K562 (cell line): ENCODE measurements around the gene PPP1R10. TPM values are rescaled to one million over a fixed set of nuclear protein-coding genes. Genes with fewer than 3 reads are reported as not detected.

Source experiments
- ATAC-seq: fragments of 200-7000 bp; cut with Tn5 transposase; 3 replicates; pipeline ENCODE4 v1.9.1; 2020; ENCODE audit warnings: moderate library complexity
- BruUV-seq: library from RNA; stranded (reverse); fragments of 400-500 nt; replicated peaks from 2 replicates; lab custom pipeline; 2021; lab: Mats Ljungman, UMichigan
- CTCF ChIA-PET: fragments of 300-600 bp; formaldehyde crosslinking; extraction: SDS; loops from one replicate; lab custom pipeline; 2021; ENCODE audit warnings: low intra/inter-chr PET ratio; lab: Yijun Ruan, JAX
- POLR2A ChIA-PET: fragments of 300-600, 350-650 bp; sonication (Branson Sonifier 250); formaldehyde crosslinking; extraction: SDS; loops from one replicate; lab custom pipeline; 2021; ENCODE audit warnings: antibody characterized with exemption, inconsistent platforms; lab: Yijun Ruan, JAX
- DNase-seq, 4 experiments: peaks; one replicate each; pipeline versions ENCODE4 v3.0.0 to v3.0.0-alpha.2; 2011 to 2018; ENCODE audit warnings: low spot score in 3 of 4, mixed read lengths in 3 of 4; ENCODE audit errors: extremely low read depth in 1 of 4
- FAIRE-seq: peaks from 2 replicates; lab custom pipeline; 2011; peaks lifted over from hg19 to GRCh38; lab: Jason Lieb, UNC
- H2AFZ ChIP-seq: 2 replicates; pipeline ENCODE4 v1.6.0; 2011; ENCODE audit warnings: low read depth, low read length, control low read depth, inconsistent platforms
- H3K27ac ChIP-seq: fragments of 200-600 bp; 3 replicates; pipeline ENCODE4 v1.8.0; 2011; ENCODE audit warnings: low read depth, mild to moderate bottlenecking, control low read depth, inconsistent platforms, low read length, moderate library complexity, mixed read lengths; ENCODE audit errors: extremely low read depth
- H3K27me3 ChIP-seq, 2 experiments: fragments of 300-600 bp in 1 of 2; 2 replicates in 1 of 2; 3 replicates in 1 of 2; pipeline versions ENCODE4 v1.6.0 to v1.8.0; 2011; ENCODE audit warnings: inconsistent platforms in 2 of 2, low read length in 2 of 2, mild to moderate bottlenecking in 1 of 2, mixed read lengths in 1 of 2, moderate library complexity in 1 of 2; ENCODE audit not compliant: control insufficient read depth in 2 of 2, insufficient read depth in 2 of 2
- H3K36me3 ChIP-seq: fragments of 300-600 bp; 3 replicates; pipeline ENCODE4 v1.8.0; 2011; ENCODE audit warnings: mild to moderate bottlenecking, low read length, inconsistent platforms; ENCODE audit not compliant: control insufficient read depth, insufficient read depth
- H3K4me1 ChIP-seq, 2 experiments: fragments of 200-600 bp in 1 of 2; replicated peaks in 1 of 2; 2 replicates in 1 of 2; 3 replicates in 1 of 2; pipeline versions ENCODE4 v1.5.1 to v1.8.0; 2011; ENCODE audit warnings: inconsistent platforms in 2 of 2, low read length in 2 of 2, mild to moderate bottlenecking in 1 of 2, mixed read lengths in 1 of 2, moderate library complexity in 1 of 2; ENCODE audit not compliant: control insufficient read depth in 2 of 2, insufficient read depth in 2 of 2
- H3K4me2 ChIP-seq: 2 replicates; pipeline ENCODE4 v1.6.1; 2011; ENCODE audit warnings: low read length, control low read depth, inconsistent platforms, mixed read lengths; ENCODE audit not compliant: insufficient read depth
- H3K4me3 ChIP-seq: fragments of 200-600 bp; sonication (generic), shearing (Covaris generic); 2 replicates; pipeline ENCODE4 v1.5.1; 2016; ENCODE audit warnings: control low read depth, inconsistent platforms
- H3K79me2 ChIP-seq: fragments of 200-600 bp; 3 replicates; pipeline ENCODE4 v1.8.0; 2011; ENCODE audit warnings: low read length, inconsistent platforms; ENCODE audit not compliant: control insufficient read depth, insufficient read depth
- H3K9ac ChIP-seq, 2 experiments: 2 replicates each; pipeline versions ENCODE4 v1.6.0 to v1.6.1; 2011; ENCODE audit warnings: low read depth in 2 of 2, low read length in 2 of 2, control low read depth in 1 of 2, inconsistent platforms in 1 of 2, mild to moderate bottlenecking in 1 of 2, mixed read lengths in 1 of 2; ENCODE audit not compliant: insufficient read depth in 1 of 2
- H3K9me1 ChIP-seq: one replicate; pipeline ENCODE4 v1.6.0; 2011; ENCODE audit warnings: inconsistent platforms, mild to moderate bottlenecking, low read length, moderate library complexity; ENCODE audit not compliant: control insufficient read depth, insufficient read depth
- H3K9me3 ChIP-seq: replicated peaks from 2 replicates; pipeline ENCODE4 v1.5.1; 2011; ENCODE audit warnings: low read depth, low read length, inconsistent platforms; ENCODE audit not compliant: control insufficient read depth, insufficient read depth
- H4K20me1 ChIP-seq: replicated peaks from 2 replicates; pipeline ENCODE4 v1.6.1; 2011; ENCODE audit warnings: low read length, inconsistent platforms, mixed read lengths; ENCODE audit not compliant: control insufficient read depth, insufficient read depth
- HDAC3 ChIP-seq: fragments of 450-650 bp; IDR thresholded peaks from 2 replicates; pipeline ENCODE4 v1.6.1; 2018; ENCODE audit warnings: borderline replicate concordance, mild to moderate bottlenecking, moderate library complexity; ENCODE audit not compliant: partially characterized antibody
- PBX2 ChIP-seq, 2 experiments: IDR thresholded peaks in 1 of 2; conservative IDR thresholded peaks in 1 of 2; 2 replicates each; pipeline ENCODE4 v1.6.1; 2016; ENCODE audit warnings: low read depth in 2 of 2, mild to moderate bottlenecking in 1 of 2, missing compliant biosample characterization in 1 of 2, missing genetic modification characterization in 1 of 2, moderate library complexity in 1 of 2
- PHB2 ChIP-seq: fragments of 450-650 bp; IDR thresholded peaks from 2 replicates; pipeline ENCODE4 v1.6.1; 2017; ENCODE audit warnings: low read depth
- ZKSCAN8 ChIP-seq: fragments of 200-800 bp; sonication (Bioruptor generic); IDR thresholded peaks from 2 replicates; pipeline ENCODE4 v1.6.1; 2016; ENCODE audit warnings: missing genetic modification characterization, missing compliant biosample characterization
- ZNF318 ChIP-seq, 2 experiments: fragments of 450-650 bp; IDR thresholded peaks; 2 replicates each; pipeline ENCODE4 v1.6.1; 2016; ENCODE audit warnings: mild to moderate bottlenecking in 2 of 2, borderline replicate concordance in 1 of 2, low read depth in 1 of 2, moderate library complexity in 1 of 2
- in situ Hi-C: fragments of 300-500 bp; cut with MboI; formaldehyde crosslinking; loops from 4 replicates; pipeline ENCODE4 v1.15.0; 2018; ENCODE audit warnings: inconsistent platforms, mixed read lengths
- intact Hi-C: fragments of 100-400 bp; cut with micrococcal nuclease; formaldehyde crosslinking; loops from 2 replicates; pipeline ENCODE4 v1.14.2; 2022
- polyA plus RNA-seq, 8 experiments: library from polyadenylated mRNA; depleted of rRNA in 4 of 8; stranded (reverse) in 5 of 8; unstranded in 3 of 8; fragments of >200 nt; fragmentation: Nextera tagmentation in 2 of 8; fragmentation: Illumina TruSeq in 1 of 8; extraction: Ambion mirVana in 2 of 8; extraction: Trizol in 1 of 8; gene quantifications; 2 replicates each; pipeline versions ENCODE4 v1.2.1 to v1.2.3, GENCODE V29; 2011 to 2014; ENCODE audit warnings: inconsistent platforms in 1 of 8, missing spikeins in 1 of 8
- total RNA-seq, 7 experiments: library from RNA; depleted of rRNA in 6 of 7; stranded (reverse); fragments of >200 nt in 6 of 7; fragmentation: Illumina TruSeq in 2 of 7; extraction: Trizol in 2 of 7; gene quantifications; 2 replicates each; pipeline versions ENCODE4 v1.2.1 to v1.2.3, GENCODE V29; 2011 to 2021; ENCODE audit warnings: low replicate concordance in 1 of 7

The PPP1R10 gene
- total and polyA plus RNA-seq, 9 of the 15 experiments (the other 6 are each of a cell fraction or from before 2014, with no cell fraction given): 14.1 to 65.5 (median 32.6) TPM

- Histone ChIP-seq H2AFZ (no peak overlapping the region), H3K9me3 (no peaks in the 10 kb centered on the region), H3K27me3 (no peaks in the 10 kb centered on the region)
- POLR2A ChIA-PET: interaction anchor here (0.9 kb wide), 1 partner anchor 11 kb away, joined by 3 read pairs; no protein-coding TSS in a partner anchor
- FAIRE-seq: no peak
- no peak for TF ChIP-seq PBX2 (CRISPR knock-in tag; IDR thresholded peaks at IDR 0.05; ENCODE audit: low read depth)
- TF ChIP-seq PBX2 (tag; conservative IDR thresholded peaks at IDR 0.05; ENCODE audit: low read depth): 0 out of 2 replicates have a peak, but pooled peaks have one; percentile 12
- peak; percentile 27 for TF ChIP-seq HDAC3
- TF ChIP-seq ZKSCAN8: peak; percentile 99
- TF ChIP-seq ZNF318 (IDR thresholded peaks at IDR 0.05; ENCODE audit: borderline replicate concordance in 1 of 2, low read depth in 1 of 2): no peak
- no peak for TF ChIP-seq PHB2
- TF ChIP-seq, all 486 proteins: peak for 3
- H3K4me1 ChIP-seq: peaks cover 24 to 35% of the 10 kb centered on the region in 2 experiments; a peak in 4 of 5 replicates
- peak overlapping the region; percentile 90 for H3K4me2 ChIP-seq
- intact Hi-C loops (no loop called here), in situ Hi-C loops (no loop called here)
- ATAC-seq (no peak), DNase-seq (no peak)
- H3K4me3 ChIP-seq: peak overlapping the region; percentile 67
- H3K9me1 ChIP-seq: peaks cover 10% of the 10 kb centered on the region
- no TSS peak for BruUV-seq
- CTCF ChIA-PET: no interaction called here
- peak overlapping the region; percentile 84 to 93 for H3K9ac ChIP-seq
- H3K79me2 ChIP-seq: peaks cover 74% of the 10 kb centered on the region
- peaks cover 57% of the 10 kb centered on the region for H3K36me3 ChIP-seq
- H4K20me1 ChIP-seq: peaks cover 12% of the 10 kb centered on the region; the same call in 1 of the 2 replicates
- H3K27ac ChIP-seq: peak overlapping the region; percentile 92
These were observed 44.9 kb downstream of the PPP1R10 start for GRCh38 chr6:30572148-30572547.
